ENCODE data around the gene TCF12. TPM values are rescaled to one million over a fixed set of nuclear protein-coding genes. Genes with fewer than 3 reads are reported as not detected.

TCF12 gene
- total RNA-seq, 3 donors from 2014 or later, result 164 to 198 (median 174) TPM

- Histone ChIP-seq H3K4me3 (no peak overlapping the region), H3K27ac (no peak overlapping the region), H3K4me1 (no peaks in the 10 kb centered on the region), H3K36me3 (no peaks in the 10 kb centered on the region), H3K9me3 (no peaks in the 10 kb centered on the region), H3K27me3 (no peaks in the 10 kb centered on the region)
- TF ChIP-seq CTCF (IDR thresholded peaks at IDR 0.05) (no peak), POLR2A (IDR thresholded peaks at IDR 0.05) (no peak), POLR2AphosphoS5 (IDR thresholded peaks at IDR 0.05) (no peak)
- intact Hi-C loops (cut with DNase I; ENCODE audit: low total_unique reads), result loop anchor here (2.0 kb wide), 1 partner anchor 46 kb away; no protein-coding TSS in a partner anchor
- no peak for DNase-seq (ENCODE audit: low spot score in 2 of 2)
Observed at GRCh38 chr15:57038496-57038895, 120.1 kb downstream of the TCF12 start.

GRCh38 chr15:57041416-57041815 lies 123.0 kb downstream of the TCF12 start:
- no peaks in the 10 kb centered on the region for H3K4me1 ChIP-seq
- no peaks in the 10 kb centered on the region for H3K36me3 ChIP-seq
- H3K9me3 ChIP-seq, result no peaks in the 10 kb centered on the region
- TF ChIP-seq POLR2AphosphoS5 (IDR thresholded peaks at IDR 0.05) (no peak), CTCF (IDR thresholded peaks at IDR 0.05) (no peak), POLR2A (IDR thresholded peaks at IDR 0.05) (no peak)
- H3K27me3 ChIP-seq, result no peaks in the 10 kb centered on the region
- no peak for DNase-seq (ENCODE audit: low spot score in 2 of 2)
- no peak overlapping the region for H3K4me3 ChIP-seq
- H3K27ac ChIP-seq, result no peak overlapping the region
- intact Hi-C loops (cut with DNase I; ENCODE audit: low total_unique reads), result no loop called here

GRCh38 chr15:57044072-57044702 lies 125.7 kb downstream of the TCF12 start:
- no peaks in the 10 kb centered on the region for H3K9me3 ChIP-seq
- no peak for DNase-seq (ENCODE audit: low spot score in 2 of 2)
- no peak overlapping the region for H3K27ac ChIP-seq
- H3K36me3 ChIP-seq, result no peaks in the 10 kb centered on the region
- H3K4me3 ChIP-seq, result no peak overlapping the region
- no peak for TF ChIP-seq POLR2AphosphoS5 (IDR thresholded peaks at IDR 0.05)
- no peak for TF ChIP-seq CTCF (IDR thresholded peaks at IDR 0.05)
- TF ChIP-seq POLR2A (IDR thresholded peaks at IDR 0.05), result no peak
- no peaks in the 10 kb centered on the region for H3K27me3 ChIP-seq
- no peaks in the 10 kb centered on the region for H3K4me1 ChIP-seq
- intact Hi-C loops (cut with DNase I; ENCODE audit: low total_unique reads), result no loop called here

- H3K27me3 ChIP-seq, result no peaks in the 10 kb centered on the region
- H3K4me3 ChIP-seq, result no peak overlapping the region
- intact Hi-C loops (cut with DNase I; ENCODE audit: low total_unique reads), result no loop called here
- TF ChIP-seq POLR2AphosphoS5 (IDR thresholded peaks at IDR 0.05) (no peak), CTCF (IDR thresholded peaks at IDR 0.05) (no peak), POLR2A (IDR thresholded peaks at IDR 0.05) (no peak)
- H3K36me3 ChIP-seq, result no peaks in the 10 kb centered on the region
- no peak for DNase-seq (ENCODE audit: low spot score in 2 of 2)
- H3K4me1 ChIP-seq, result no peaks in the 10 kb centered on the region
- no peaks in the 10 kb centered on the region for H3K9me3 ChIP-seq
- H3K27ac ChIP-seq, result no peak overlapping the region
Observed at GRCh38 chr15:57044970-57045369, 126.5 kb downstream of the TCF12 start.

- Histone ChIP-seq H3K4me3 (no peak overlapping the region), H3K4me1 (no peaks in the 10 kb centered on the region), H3K27me3 (no peaks in the 10 kb centered on the region), H3K27ac (no peak overlapping the region), H3K9me3 (no peaks in the 10 kb centered on the region), H3K36me3 (no peaks in the 10 kb centered on the region)
- intact Hi-C loops (cut with DNase I; ENCODE audit: low total_unique reads), result no loop called here
- no peak for DNase-seq (ENCODE audit: low spot score in 2 of 2)
- TF ChIP-seq CTCF (IDR thresholded peaks at IDR 0.05), result no peak
- TF ChIP-seq POLR2AphosphoS5 (IDR thresholded peaks at IDR 0.05), result no peak
- no peak for TF ChIP-seq POLR2A (IDR thresholded peaks at IDR 0.05)
Observed at GRCh38 chr15:57045741-57046382, 127.4 kb downstream of the TCF12 start.
